Neural cell (in vitro differentiated cells): Measurements from ENCODE around the gene MAD1L1. TPM values are rescaled to one million over a fixed set of nuclear protein-coding genes. Genes with fewer than 3 reads are reported as not detected.

Source experiments
- H2AFZ ChIP-seq: fragments of 200-600, 300-800 bp; sonication (generic), shearing (Covaris generic); 2 replicates; pipeline ENCODE4 v1.6.0; 2014; ENCODE audit warnings: low read depth, mild to moderate bottlenecking, antibody characterized with exemption, low read length, moderate library complexity
- H3F3A ChIP-seq: fragments of 200-600 bp; shearing (Covaris generic); 2 replicates; pipeline ENCODE4 v1.6.1; 2016; ENCODE audit warnings: mild to moderate bottlenecking, moderate library complexity, mixed read lengths, antibody characterized with exemption, low read length; ENCODE audit not compliant: insufficient read depth, poor library complexity, severe bottlenecking
- H3K27ac ChIP-seq: fragments of 200-600, 300-800 bp; sonication (generic), shearing (Covaris generic); 2 replicates; pipeline ENCODE4 v1.5.1; 2014; ENCODE audit warnings: mild to moderate bottlenecking, low read length, moderate library complexity
- H3K27me3 ChIP-seq: fragments of 300-800, 200-600 bp; sonication (generic), shearing (Covaris generic); 2 replicates; pipeline ENCODE4 v1.6.0; 2014; ENCODE audit warnings: mild to moderate bottlenecking, low read depth, low read length, moderate library complexity; ENCODE audit not compliant: insufficient read depth
- H3K36me3 ChIP-seq: fragments of 300-800, 200-600 bp; sonication (generic), shearing (Covaris generic); 2 replicates; pipeline ENCODE4 v1.5.1; 2014; ENCODE audit warnings: mild to moderate bottlenecking, antibody characterized with exemption, low read length, moderate library complexity; ENCODE audit not compliant: insufficient read depth
- H3K4me2 ChIP-seq: fragments of 300-800, 200-600 bp; sonication (generic), shearing (Covaris generic); 2 replicates; pipeline ENCODE4 v1.6.0; 2014; ENCODE audit warnings: mild to moderate bottlenecking, low read length
- H3K4me3 ChIP-seq: fragments of 300-800, 200-600 bp; sonication (generic), shearing (Covaris generic); 2 replicates; pipeline ENCODE4 v1.5.1; 2014; ENCODE audit warnings: mild to moderate bottlenecking, low read length, moderate library complexity
- H3K79me2 ChIP-seq: fragments of 200-600 bp; shearing (Covaris generic); replicated peaks from 2 replicates; pipeline ENCODE4 v1.6.0; 2014; ENCODE audit warnings: mild to moderate bottlenecking, low read length, moderate library complexity; ENCODE audit not compliant: insufficient read depth
- H3K9ac ChIP-seq: fragments of 300-800, 200-600 bp; sonication (generic), shearing (Covaris generic); 2 replicates; pipeline ENCODE4 v1.6.1; 2016; ENCODE audit warnings: mild to moderate bottlenecking, low read length, mixed read lengths
- H3K9me2 ChIP-seq: fragments of 200-600 bp; shearing (Covaris generic); 2 replicates; pipeline ENCODE4 v1.6.1; 2016; ENCODE audit warnings: mild to moderate bottlenecking, low read length, mixed read lengths; ENCODE audit not compliant: insufficient read depth
- H3K9me3 ChIP-seq: fragments of 200-600, 300-800 bp; sonication (generic), shearing (Covaris generic); 2 replicates; pipeline ENCODE4 v1.6.1; 2016; ENCODE audit warnings: mild to moderate bottlenecking, mixed run types, low read length, moderate library complexity, mixed read lengths
- H4K20me1 ChIP-seq: fragments of 200-600 bp; shearing (Covaris generic); 2 replicates; pipeline ENCODE4 v1.6.1; 2016; ENCODE audit warnings: mild to moderate bottlenecking, mixed run types; ENCODE audit not compliant: insufficient read depth
- CTCF ChIP-seq: fragments of 450-650 bp; IDR thresholded peaks from 2 replicates; pipeline ENCODE4 v1.5.1; 2014; ENCODE audit warnings: antibody characterized with exemption, mild to moderate bottlenecking, moderate library complexity; ENCODE audit not compliant: poor library complexity, severe bottlenecking
- EP300 ChIP-seq: fragments of 450-650 bp; conservative IDR thresholded peaks from 2 replicates; pipeline ENCODE4 v1.6.1; 2014; ENCODE audit warnings: antibody characterized with exemption, mild to moderate bottlenecking, moderate library complexity; ENCODE audit not compliant: poor library complexity, severe bottlenecking
- EZH2 ChIP-seq: fragments of 200-600, 300-800 bp; shearing (Covaris generic), sonication (generic); IDR thresholded peaks from 2 replicates; pipeline ENCODE4 v1.6.1; 2014; ENCODE audit warnings: antibody characterized with exemption, low read length, borderline replicate concordance, mild to moderate bottlenecking; ENCODE audit not compliant: insufficient read depth, poor library complexity, severe bottlenecking
- MXI1 ChIP-seq: fragments of 450-650 bp; conservative IDR thresholded peaks from 2 replicates; pipeline ENCODE4 v1.6.1; 2014; ENCODE audit warnings: antibody characterized with exemption, mild to moderate bottlenecking; ENCODE audit not compliant: poor library complexity, severe bottlenecking
- RAD21 ChIP-seq: fragments of 450-650 bp; conservative IDR thresholded peaks from 2 replicates; pipeline ENCODE4 v1.6.1; 2014; ENCODE audit warnings: antibody characterized with exemption, mild to moderate bottlenecking, moderate library complexity
- REST ChIP-seq: IDR thresholded peaks from 2 replicates; pipeline ENCODE4 v1.6.1; 2012; ENCODE audit warnings: borderline replicate concordance
- SMC3 ChIP-seq: fragments of 450-650 bp; conservative IDR thresholded peaks from 2 replicates; pipeline ENCODE4 v1.6.1; 2014; ENCODE audit warnings: antibody characterized with exemption, mild to moderate bottlenecking, moderate library complexity; ENCODE audit not compliant: poor library complexity
- TAF1 ChIP-seq: IDR thresholded peaks from 2 replicates; pipeline ENCODE4 v1.6.1; 2012; ENCODE audit warnings: low read depth
- polyA plus RNA-seq: library from polyadenylated mRNA; depleted of rRNA; stranded (reverse); fragments of >200 nt; gene quantifications from 2 replicates; pipeline ENCODE4 v1.2.3, GENCODE V29; 2014

MAD1L1 gene
- polyA plus RNA-seq, 1 donor from 2014 or later = 31.4 TPM

GRCh38 chr7:1945558-1945957 lies 287.2 kb downstream of the MAD1L1 start:
- Histone ChIP-seq H3K36me3 (no peaks in the 10 kb centered on the region), H3K9me3 (no peaks in the 10 kb centered on the region), H3K9me2 (no peaks in the 10 kb centered on the region), H3K4me2 (no peak overlapping the region), H3F3A (no peaks in the 10 kb centered on the region), H3K4me3 (no peak overlapping the region), H3K9ac (no peak overlapping the region), H3K27ac (no peak overlapping the region), H4K20me1 (no peaks in the 10 kb centered on the region), H3K79me2 (no peaks in the 10 kb centered on the region), H2AFZ (no peak overlapping the region), H3K27me3 (no peaks in the 10 kb centered on the region)
- TF ChIP-seq REST (no peak), EP300 (no peak), RAD21 (no peak), CTCF (no peak), EZH2 (no peak), SMC3 (no peak), MXI1 (no peak), TAF1 (no peak)

- Histone ChIP-seq H3K9me2 (no peaks in the 10 kb centered on the region), H4K20me1 (no peaks in the 10 kb centered on the region), H3K79me2 (no peaks in the 10 kb centered on the region), H3K9ac (no peak overlapping the region), H3K4me2 (no peak overlapping the region), H3K27me3 (no peaks in the 10 kb centered on the region), H3K9me3 (no peaks in the 10 kb centered on the region), H3K27ac (no peak overlapping the region), H3F3A (no peaks in the 10 kb centered on the region), H2AFZ (no peak overlapping the region), H3K36me3 (no peaks in the 10 kb centered on the region), H3K4me3 (no peak overlapping the region)
- TF ChIP-seq CTCF (no peak), RAD21 (no peak), EP300 (no peak), REST (no peak), TAF1 (no peak), MXI1 (no peak), EZH2 (no peak), SMC3 (no peak)
Measured at GRCh38 chr7:1944619-1945210, 288.0 kb downstream of the MAD1L1 start.
